H9 (cell line): ENCODE measurements around the gene DALRD3. TPM values are rescaled to one million over a fixed set of nuclear protein-coding genes. Genes with fewer than 3 reads are reported as not detected.

Experiments
- DNase-seq: peaks from one replicate; pipeline ENCODE4 v3.0.0-alpha.2; 2017
- H2AFZ ChIP-seq: one replicate; pipeline ENCODE4 v1.6.1; 2013; ENCODE audit warnings: mild to moderate bottlenecking, low read length, control low read depth, moderate library complexity
- H2AK5ac ChIP-seq: 2 replicates; pipeline ENCODE4 v1.6.1; 2013; ENCODE audit warnings: low read length, control low read depth, mixed read lengths; ENCODE audit not compliant: insufficient read length
- H2BK120ac ChIP-seq: one replicate; pipeline ENCODE4 v1.6.1; 2013; ENCODE audit warnings: low read depth, mild to moderate bottlenecking, low read length, control low read depth, inconsistent platforms; ENCODE audit not compliant: poor library complexity, severe bottlenecking
- H2BK12ac ChIP-seq: 2 replicates; pipeline ENCODE4 v1.6.1; 2013; ENCODE audit warnings: low read length, control low read depth, mixed read lengths, low read depth; ENCODE audit not compliant: insufficient read length
- H2BK15ac ChIP-seq: 2 replicates; pipeline ENCODE4 v1.6.1; 2013; ENCODE audit warnings: low read depth, low read length, control low read depth
- H2BK20ac ChIP-seq: one replicate; pipeline ENCODE4 v1.6.1; 2013; ENCODE audit warnings: low read depth, mild to moderate bottlenecking, low read length, control low read depth, inconsistent platforms; ENCODE audit not compliant: poor library complexity, severe bottlenecking
- H2BK5ac ChIP-seq: 2 replicates; pipeline ENCODE4 v1.6.1; 2013; ENCODE audit warnings: low read length, control low read depth, mixed read lengths; ENCODE audit not compliant: insufficient read length
- H3K14ac ChIP-seq: 2 replicates; pipeline ENCODE4 v1.6.1; 2013; ENCODE audit warnings: low read length, control low read depth; ENCODE audit not compliant: insufficient read depth
- H3K18ac ChIP-seq: 2 replicates; pipeline ENCODE4 v1.6.1; 2013; ENCODE audit warnings: low read depth, mild to moderate bottlenecking, mixed read lengths, low read length, control low read depth; ENCODE audit not compliant: insufficient read length
- H3K23ac ChIP-seq: 2 replicates; pipeline ENCODE4 v1.6.1; 2013; ENCODE audit warnings: low read length, control low read depth, mixed read lengths, low read depth; ENCODE audit not compliant: insufficient read length
- H3K23me2 ChIP-seq: 2 replicates; pipeline ENCODE4 v1.6.1; 2013; ENCODE audit warnings: low read depth, mild to moderate bottlenecking, mixed read lengths, low read length, control low read depth; ENCODE audit not compliant: insufficient read length, poor library complexity, severe bottlenecking
- H3K27ac ChIP-seq: 2 replicates; pipeline ENCODE4 v1.5.1; 2013; ENCODE audit warnings: low read length, control low read depth, mixed read lengths, low read depth; ENCODE audit not compliant: insufficient read length
- H3K27me3 ChIP-seq: 2 replicates; pipeline ENCODE4 v1.6.1; 2013; ENCODE audit warnings: low read length, control low read depth, inconsistent platforms; ENCODE audit not compliant: insufficient read depth
- H3K4ac ChIP-seq: 2 replicates; pipeline ENCODE4 v1.6.1; 2013; ENCODE audit warnings: low read depth, mild to moderate bottlenecking, control low read depth, inconsistent platforms, low read length, moderate library complexity
- H3K4me1 ChIP-seq: 2 replicates; pipeline ENCODE4 v1.6.1; 2013; ENCODE audit warnings: low read length, control low read depth, inconsistent platforms; ENCODE audit not compliant: insufficient read depth
- H3K4me2 ChIP-seq: 2 replicates; pipeline ENCODE4 v1.6.1; 2013; ENCODE audit warnings: low read length, control low read depth, mixed read lengths; ENCODE audit not compliant: insufficient read length, insufficient read depth
- H3K56ac ChIP-seq: 2 replicates; pipeline ENCODE4 v1.6.1; 2013; ENCODE audit warnings: low read depth, mild to moderate bottlenecking, mixed read lengths, low read length, control low read depth; ENCODE audit not compliant: insufficient read length
- H3K79me1 ChIP-seq: 2 replicates; pipeline ENCODE4 v1.6.1; 2013; ENCODE audit warnings: low read depth, mild to moderate bottlenecking, moderate library complexity, low read length, control low read depth, inconsistent platforms; ENCODE audit not compliant: insufficient read depth, poor library complexity, severe bottlenecking
- H3K79me2 ChIP-seq: 2 replicates; pipeline ENCODE4 v1.6.1; 2013; ENCODE audit warnings: low read length, control low read depth, inconsistent platforms; ENCODE audit not compliant: insufficient read depth
- H3K9ac ChIP-seq: 2 replicates; pipeline ENCODE4 v1.6.1; 2013; ENCODE audit warnings: low read length, control low read depth, mixed read lengths; ENCODE audit not compliant: insufficient read length; ENCODE audit errors: extremely low read depth
- H3K9me3 ChIP-seq: one replicate; pipeline ENCODE4 v1.6.1; 2013; ENCODE audit warnings: low read depth, low read length, inconsistent platforms; ENCODE audit not compliant: control insufficient read depth
- H3T11ph ChIP-seq: one replicate; pipeline ENCODE4 v1.6.1; 2013; ENCODE audit warnings: mild to moderate bottlenecking, low read length, control low read depth, inconsistent platforms
- H4K20me1 ChIP-seq: one replicate; pipeline ENCODE4 v1.6.1; 2013; ENCODE audit not compliant: control insufficient read depth, insufficient read length, insufficient read depth
- H4K5ac ChIP-seq: 2 replicates; pipeline ENCODE4 v1.6.1; 2013; ENCODE audit warnings: low read depth, mild to moderate bottlenecking, mixed read lengths, low read length, control low read depth; ENCODE audit not compliant: insufficient read length
- H4K8ac ChIP-seq: replicated peaks from 2 replicates; pipeline ENCODE4 v1.6.1; 2013; ENCODE audit warnings: low read length, control low read depth, mixed read lengths, low read depth; ENCODE audit not compliant: insufficient read length
- H4K91ac ChIP-seq: 2 replicates; pipeline ENCODE4 v1.6.1; 2013; ENCODE audit warnings: low read depth, mild to moderate bottlenecking, moderate library complexity, mixed read lengths, low read length, control low read depth; ENCODE audit not compliant: insufficient read length
- H3K27ac Mint-ChIP-seq, 3 experiments: 2 replicates in 2 of 3; 3 replicates in 1 of 3; pipeline ENCODE4 v1.8.0; 2020 to 2021; ENCODE audit warnings: mixed read lengths in 3 of 3, mild to moderate bottlenecking in 1 of 3, moderate library complexity in 1 of 3
- H3K27me3 Mint-ChIP-seq: 2 replicates; pipeline ENCODE4 v1.8.0; 2021; ENCODE audit warnings: low read depth, mild to moderate bottlenecking, moderate library complexity, mixed read lengths
- H3K36me3 Mint-ChIP-seq, 3 experiments: 2 replicates in 2 of 3; 3 replicates in 1 of 3; pipeline ENCODE4 v1.8.0; 2020 to 2021; ENCODE audit warnings: low read depth in 3 of 3, mixed read lengths in 3 of 3; ENCODE audit not compliant: insufficient read depth in 1 of 3
- H3K4me1 Mint-ChIP-seq, 2 experiments: 2 replicates each; pipeline ENCODE4 v1.8.0; 2020; ENCODE audit warnings: mixed read lengths in 2 of 2
- H3K4me3 Mint-ChIP-seq, 2 experiments: 2 replicates in 1 of 2; 3 replicates in 1 of 2; pipeline ENCODE4 v1.8.0; 2020 to 2021; ENCODE audit warnings: mild to moderate bottlenecking in 2 of 2, mixed read lengths in 2 of 2, moderate library complexity in 1 of 2
- H3K9me3 Mint-ChIP-seq, 2 experiments: 2 replicates in 1 of 2; 3 replicates in 1 of 2; pipeline ENCODE4 v1.8.0; 2020; ENCODE audit warnings: mild to moderate bottlenecking in 2 of 2, mixed read lengths in 2 of 2, moderate library complexity in 1 of 2
- WGBS: extraction: QIAGEN DNeasy Blood & Tissue Kit; methylation state at CpG from one replicate; pipeline ENCODE4 v1.1.7; 2013; ENCODE audit warnings: missing lambda C conversion rate, low lambda C conversion rate, mixed read lengths; ENCODE audit not compliant: insufficient read length; ENCODE audit errors: extremely low coverage; 5-methylcytosine and 5-hydroxymethylcytosine counted together
- total RNA-seq: library from RNA; stranded (reverse); gene quantifications from 2 replicates; pipeline ENCODE4 v1.2.1, GENCODE V29; 2021
- TF ChIP-seq, protein P1 (sequence below): fragments of 200-600 bp; sonication (generic); conservative IDR thresholded peaks from 3 replicates; pipeline ENCODE4 v1.8.0; 2021; ENCODE audit warnings: antibody characterized with exemption, mild to moderate bottlenecking

The DALRD3 gene
- total RNA-seq, 1 experiment from 2014 or later: 32.3 TPM

DNA sequence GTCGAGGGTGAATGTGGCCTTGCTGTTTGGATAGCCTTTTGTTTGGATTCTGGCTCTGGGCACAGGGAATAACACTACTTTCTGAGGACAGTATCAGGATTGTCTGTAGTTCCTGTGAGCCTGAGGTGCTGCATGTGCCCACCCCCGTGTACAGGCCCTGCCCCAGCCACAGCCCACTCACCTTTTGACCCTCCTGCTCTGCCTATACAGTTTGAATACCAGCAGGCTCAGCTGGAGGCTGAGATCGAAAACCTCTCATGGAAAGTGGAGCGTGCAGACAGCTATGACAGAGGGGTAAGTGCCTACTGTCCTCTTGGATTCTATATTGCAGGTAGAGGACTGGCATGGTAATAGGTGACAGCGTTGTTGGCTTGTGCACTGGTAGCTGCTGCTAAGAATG is 35.7 kb downstream of the DALRD3 start:
- H3K79me1 ChIP-seq: no peaks in the 10 kb centered on the region
- no peak overlapping the region for H2AK5ac ChIP-seq
- TF ChIP-seq, protein P1, sequence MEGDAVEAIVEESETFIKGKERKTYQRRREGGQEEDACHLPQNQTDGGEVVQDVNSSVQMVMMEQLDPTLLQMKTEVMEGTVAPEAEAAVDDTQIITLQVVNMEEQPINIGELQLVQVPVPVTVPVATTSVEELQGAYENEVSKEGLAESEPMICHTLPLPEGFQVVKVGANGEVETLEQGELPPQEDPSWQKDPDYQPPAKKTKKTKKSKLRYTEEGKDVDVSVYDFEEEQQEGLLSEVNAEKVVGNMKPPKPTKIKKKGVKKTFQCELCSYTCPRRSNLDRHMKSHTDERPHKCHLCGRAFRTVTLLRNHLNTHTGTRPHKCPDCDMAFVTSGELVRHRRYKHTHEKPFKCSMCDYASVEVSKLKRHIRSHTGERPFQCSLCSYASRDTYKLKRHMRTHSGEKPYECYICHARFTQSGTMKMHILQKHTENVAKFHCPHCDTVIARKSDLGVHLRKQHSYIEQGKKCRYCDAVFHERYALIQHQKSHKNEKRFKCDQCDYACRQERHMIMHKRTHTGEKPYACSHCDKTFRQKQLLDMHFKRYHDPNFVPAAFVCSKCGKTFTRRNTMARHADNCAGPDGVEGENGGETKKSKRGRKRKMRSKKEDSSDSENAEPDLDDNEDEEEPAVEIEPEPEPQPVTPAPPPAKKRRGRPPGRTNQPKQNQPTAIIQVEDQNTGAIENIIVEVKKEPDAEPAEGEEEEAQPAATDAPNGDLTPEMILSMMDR: no peak
- peaks cover 41 to 76% (median 57%) of the 10 kb centered on the region in 3 experiments for H3K36me3 Mint-ChIP-seq
- no peaks in the 10 kb centered on the region for H3K4me1 ChIP-seq
- H3T11ph ChIP-seq: no peak overlapping the region
- WGBS: no CpG with 5 or more reads among the region's 5 CpGs
- no peak overlapping the region for H3K14ac ChIP-seq
- H3K27ac Mint-ChIP-seq: no peak overlapping the region
- no peak overlapping the region for H3K4me2 ChIP-seq
- H2BK120ac ChIP-seq: no peak overlapping the region
- H4K5ac ChIP-seq: no peak overlapping the region
- H3K27me3 Mint-ChIP-seq: no peaks in the 10 kb centered on the region
- no peak overlapping the region for H3K56ac ChIP-seq
- H3K27me3 ChIP-seq: no peaks in the 10 kb centered on the region
- no peak overlapping the region for H2BK20ac ChIP-seq
- no peak overlapping the region for H3K23ac ChIP-seq
- no peak overlapping the region for H3K27ac ChIP-seq
- no peaks in the 10 kb centered on the region for H3K9me3 Mint-ChIP-seq
- H3K9ac ChIP-seq: no peak overlapping the region
- no peaks in the 10 kb centered on the region for H3K79me2 ChIP-seq
- H3K4ac ChIP-seq: no peak overlapping the region
- no peaks in the 10 kb centered on the region; a peak in 1 of 4 replicates for H3K4me1 Mint-ChIP-seq
- H4K20me1 ChIP-seq: no peaks in the 10 kb centered on the region
- H3K23me2 ChIP-seq: no peaks in the 10 kb centered on the region
- no peak for DNase-seq
- no peak overlapping the region for H4K8ac ChIP-seq
- no peak overlapping the region for H2BK12ac ChIP-seq
- no peak overlapping the region for H3K18ac ChIP-seq
- H2BK15ac ChIP-seq: no peak overlapping the region
- H2BK5ac ChIP-seq: no peak overlapping the region
- no peak overlapping the region for H4K91ac ChIP-seq
- no peak overlapping the region for H3K4me3 Mint-ChIP-seq
- no peak overlapping the region for H2AFZ ChIP-seq
- H3K9me3 ChIP-seq: no peaks in the 10 kb centered on the region
